ENCODE measurements around the gene CNTN5.

DNA sequence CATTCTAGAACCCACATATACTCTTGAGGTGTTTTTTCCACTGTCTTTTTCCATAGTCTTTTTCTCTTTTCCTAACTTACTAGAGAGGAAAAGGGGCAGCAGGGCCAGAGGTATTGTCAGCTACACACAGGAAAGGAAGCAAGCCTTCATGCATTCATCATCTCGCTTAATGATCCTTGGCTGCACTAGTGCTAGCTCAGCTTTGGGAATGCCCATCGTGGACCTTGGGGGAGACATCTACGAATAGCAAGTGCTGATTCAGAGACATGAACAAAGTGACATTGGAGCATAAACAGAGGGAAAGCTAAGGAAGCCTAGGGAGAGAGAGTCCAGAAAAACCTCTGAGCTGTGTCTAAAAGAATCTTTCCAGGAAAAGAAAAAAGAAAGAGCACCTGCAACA is 1200.1 kb downstream of the CNTN5 start:
- TF ChIP-seq POLR2A (IDR thresholded peaks at IDR 0.05): no peak
- TF ChIP-seq, protein P1, sequence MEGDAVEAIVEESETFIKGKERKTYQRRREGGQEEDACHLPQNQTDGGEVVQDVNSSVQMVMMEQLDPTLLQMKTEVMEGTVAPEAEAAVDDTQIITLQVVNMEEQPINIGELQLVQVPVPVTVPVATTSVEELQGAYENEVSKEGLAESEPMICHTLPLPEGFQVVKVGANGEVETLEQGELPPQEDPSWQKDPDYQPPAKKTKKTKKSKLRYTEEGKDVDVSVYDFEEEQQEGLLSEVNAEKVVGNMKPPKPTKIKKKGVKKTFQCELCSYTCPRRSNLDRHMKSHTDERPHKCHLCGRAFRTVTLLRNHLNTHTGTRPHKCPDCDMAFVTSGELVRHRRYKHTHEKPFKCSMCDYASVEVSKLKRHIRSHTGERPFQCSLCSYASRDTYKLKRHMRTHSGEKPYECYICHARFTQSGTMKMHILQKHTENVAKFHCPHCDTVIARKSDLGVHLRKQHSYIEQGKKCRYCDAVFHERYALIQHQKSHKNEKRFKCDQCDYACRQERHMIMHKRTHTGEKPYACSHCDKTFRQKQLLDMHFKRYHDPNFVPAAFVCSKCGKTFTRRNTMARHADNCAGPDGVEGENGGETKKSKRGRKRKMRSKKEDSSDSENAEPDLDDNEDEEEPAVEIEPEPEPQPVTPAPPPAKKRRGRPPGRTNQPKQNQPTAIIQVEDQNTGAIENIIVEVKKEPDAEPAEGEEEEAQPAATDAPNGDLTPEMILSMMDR (IDR thresholded peaks at IDR 0.05): no peak
- no peak for TF ChIP-seq POLR2AphosphoS5 (IDR thresholded peaks at IDR 0.05)

All from suprapubic skin (tissue), 4 donors.